ENCODE results near the gene RALGAPA2.

- TF ChIP-seq POLR2AphosphoS5 (IDR thresholded peaks at IDR 0.05) (no peak), CTCF (IDR thresholded peaks at IDR 0.05) (no peak), POLR2A (IDR thresholded peaks at IDR 0.05) (no peak), EP300 (IDR thresholded peaks at IDR 0.05) (no peak)
Observed at GRCh38 chr20:20404633-20405032, 307.8 kb downstream of the RALGAPA2 start.
